ENCODE data around the gene RAB3C. TPM values are rescaled to one million over a fixed set of nuclear protein-coding genes. Genes with fewer than 3 reads are reported as not detected.

Gene RAB3C
- total RNA-seq, 6 experiments from 2014 or later = 0.18 to 2.6 (median 0.99) TPM

- H3K4me3 ChIP-seq = no peak overlapping the region
- ATAC-seq = no peak
- intact Hi-C loops (cut with DNase I) = no loop called here
- H3K27me3 ChIP-seq = no peaks in the 10 kb centered on the region
- H3K4me1 ChIP-seq = no peaks in the 10 kb centered on the region
- H3K36me3 ChIP-seq = no peaks in the 10 kb centered on the region
- H3K9me3 ChIP-seq = no peaks in the 10 kb centered on the region
- DNase-seq = no peak
- TF ChIP-seq CTCF (IDR thresholded peaks at IDR 0.05) (no peak), POLR2A (IDR thresholded peaks at IDR 0.05) (no peak)
- H3K27ac ChIP-seq = no peak overlapping the region
Measured at GRCh38 chr5:58615972-58616371, 33.1 kb downstream of the RAB3C start.

GRCh38 chr5:58617241-58617640 is 34.4 kb downstream of the RAB3C start:
- TF ChIP-seq POLR2A (IDR thresholded peaks at IDR 0.05) (no peak), CTCF (IDR thresholded peaks at IDR 0.05) (no peak)
- intact Hi-C loops (cut with DNase I) = no loop called here
- Histone ChIP-seq H3K4me3 (no peak overlapping the region), H3K36me3 (no peaks in the 10 kb centered on the region), H3K9me3 (no peaks in the 10 kb centered on the region), H3K27ac (no peak overlapping the region), H3K4me1 (no peaks in the 10 kb centered on the region), H3K27me3 (no peaks in the 10 kb centered on the region)
- ATAC-seq = no peak
- DNase-seq = no peak
- 50% methylated on average over 1 of the region's 1 CpG for WGBS (ENCODE audit: insufficient coverage, low coverage, low lambda C conversion rate, missing lambda C conversion rate)

GRCh38 chr5:58620336-58620735 is 37.5 kb downstream of the RAB3C start:
- H3K9me3 ChIP-seq = no peaks in the 10 kb centered on the region
- WGBS (ENCODE audit: insufficient coverage, low coverage, low lambda C conversion rate, missing lambda C conversion rate) = 55% methylated on average over 1 of the region's 1 CpG
- H3K4me3 ChIP-seq = no peak overlapping the region
- ATAC-seq = no peak
- no peaks in the 10 kb centered on the region for H3K4me1 ChIP-seq
- H3K27me3 ChIP-seq = no peaks in the 10 kb centered on the region
- no peaks in the 10 kb centered on the region for H3K36me3 ChIP-seq
- no peak overlapping the region for H3K27ac ChIP-seq
- DNase-seq = no peak
- TF ChIP-seq CTCF (IDR thresholded peaks at IDR 0.05) = no peak
- no peak for TF ChIP-seq POLR2A (IDR thresholded peaks at IDR 0.05)
- intact Hi-C loops (cut with DNase I) = no loop called here

- H3K4me1 ChIP-seq = no peaks in the 10 kb centered on the region
- H3K9me3 ChIP-seq = no peaks in the 10 kb centered on the region
- 75% methylated on average over 2 of the region's 3 CpGs for WGBS (ENCODE audit: insufficient coverage, low coverage, low lambda C conversion rate, missing lambda C conversion rate)
- no peak for TF ChIP-seq CTCF (IDR thresholded peaks at IDR 0.05)
- no peak for TF ChIP-seq POLR2A (IDR thresholded peaks at IDR 0.05)
- H3K36me3 ChIP-seq = no peaks in the 10 kb centered on the region
- no peak overlapping the region for H3K4me3 ChIP-seq
- no peak for ATAC-seq
- intact Hi-C loops (cut with DNase I) = no loop called here
- H3K27me3 ChIP-seq = no peaks in the 10 kb centered on the region
- H3K27ac ChIP-seq = no peak overlapping the region
- DNase-seq = no peak
Measured at GRCh38 chr5:58622936-58623871, 40.3 kb downstream of the RAB3C start.

Data from right lobe of liver (tissue), 6 donors.